C4-2B (cell line): ENCODE results near the gene LAMA2.

Source experiments
- CTCF ChIP-seq: fragments of 450-650 bp; conservative IDR thresholded peaks from 2 replicates; pipeline ENCODE4 v1.5.1; 2017; ENCODE audit warnings: mild to moderate bottlenecking
- ZFX ChIP-seq: fragments of 450-650 bp; IDR thresholded peaks from 2 replicates; pipeline ENCODE4 v1.6.1; 2017

GRCh38 chr6:129047834-129048233 is 164.9 kb downstream of the LAMA2 start:
- TF ChIP-seq CTCF, result no peak
- no peak for TF ChIP-seq ZFX
